Breast epithelium (tissue), 4 donors: ENCODE results near the gene GLB1L2. TPM values are rescaled to one million over a fixed set of nuclear protein-coding genes. Genes with fewer than 3 reads are reported as not detected.

Experiments
- DNase-seq, 2 donors: peaks; one replicate each; pipeline ENCODE4 v3.0.0-alpha.2; 2019; ENCODE audit warnings: low spot score in 2 of 2
- H3K27ac ChIP-seq, 2 donors: fragments of 200-600 bp; sonication (generic) in 1 of 2; one replicate each; pipeline ENCODE4 v1.5.1; 2016 to 2019; ENCODE audit warnings: mild to moderate bottlenecking in 1 of 2
- H3K27me3 ChIP-seq, 2 donors: fragments of 200-600 bp; sonication (generic) in 1 of 2; one replicate each; pipeline versions ENCODE4 v1.5.1 to v1.6.0; 2017 to 2019; ENCODE audit warnings: control low read depth in 1 of 2, mild to moderate bottlenecking in 1 of 2
- H3K36me3 ChIP-seq: fragments of 200-600 bp; one replicate; pipeline ENCODE4 v1.5.1; 2019
- H3K4me1 ChIP-seq, 2 donors: fragments of 200-600 bp; sonication (generic); one replicate each; pipeline ENCODE4 v1.5.1; 2016 to 2019; ENCODE audit warnings: control low read depth in 1 of 2
- H3K4me3 ChIP-seq, 3 donors: fragments of 200-600 bp; sonication (generic); 1 replicate in 2 of 3; 2 replicates in 1 of 3; pipeline ENCODE4 v1.5.1; 2016 to 2019; ENCODE audit warnings: mild to moderate bottlenecking in 3 of 3, moderate library complexity in 2 of 3
- H3K9me3 ChIP-seq, 2 donors: fragments of 200-600 bp; sonication (generic) in 1 of 2; one replicate each; pipeline ENCODE4 v1.5.1; 2016 to 2019; ENCODE audit warnings: control low read depth in 1 of 2
- POLR2A ChIP-seq: fragments of 450-650 bp; IDR thresholded peaks from one replicate; pipeline ENCODE4 v1.6.1; 2016; ENCODE audit warnings: antibody characterized with exemption, mild to moderate bottlenecking, moderate library complexity
- POLR2AphosphoS5 ChIP-seq, 3 donors: sonication (generic); formaldehyde crosslinking; IDR thresholded peaks; one replicate each; pipeline ENCODE4 v1.6.1; 2017; ENCODE audit warnings: antibody characterized with exemption in 3 of 3
- intact Hi-C: fragments of 100-400 bp; cut with DNase I; formaldehyde crosslinking; loops from one replicate; pipeline ENCODE4 v1.15.1; 2023; ENCODE audit warnings: low total_unique reads
- total RNA-seq, 3 donors: library from RNA; depleted of rRNA; stranded (reverse); fragments of >200 nt; gene quantifications; one replicate each; pipeline ENCODE4 v1.1.0, GENCODE V29; 2016
- TF ChIP-seq, protein P1 (sequence below), 3 donors: fragments of 450-650 bp; IDR thresholded peaks; one replicate each; pipeline ENCODE4 v1.5.1; 2016 to 2017; ENCODE audit warnings: antibody characterized with exemption in 3 of 3, mild to moderate bottlenecking in 3 of 3, moderate library complexity in 3 of 3

Gene GLB1L2
- total RNA-seq, 3 donors from 2014 or later, result 3.4 to 11.5 (median 6.6) TPM

DNA sequence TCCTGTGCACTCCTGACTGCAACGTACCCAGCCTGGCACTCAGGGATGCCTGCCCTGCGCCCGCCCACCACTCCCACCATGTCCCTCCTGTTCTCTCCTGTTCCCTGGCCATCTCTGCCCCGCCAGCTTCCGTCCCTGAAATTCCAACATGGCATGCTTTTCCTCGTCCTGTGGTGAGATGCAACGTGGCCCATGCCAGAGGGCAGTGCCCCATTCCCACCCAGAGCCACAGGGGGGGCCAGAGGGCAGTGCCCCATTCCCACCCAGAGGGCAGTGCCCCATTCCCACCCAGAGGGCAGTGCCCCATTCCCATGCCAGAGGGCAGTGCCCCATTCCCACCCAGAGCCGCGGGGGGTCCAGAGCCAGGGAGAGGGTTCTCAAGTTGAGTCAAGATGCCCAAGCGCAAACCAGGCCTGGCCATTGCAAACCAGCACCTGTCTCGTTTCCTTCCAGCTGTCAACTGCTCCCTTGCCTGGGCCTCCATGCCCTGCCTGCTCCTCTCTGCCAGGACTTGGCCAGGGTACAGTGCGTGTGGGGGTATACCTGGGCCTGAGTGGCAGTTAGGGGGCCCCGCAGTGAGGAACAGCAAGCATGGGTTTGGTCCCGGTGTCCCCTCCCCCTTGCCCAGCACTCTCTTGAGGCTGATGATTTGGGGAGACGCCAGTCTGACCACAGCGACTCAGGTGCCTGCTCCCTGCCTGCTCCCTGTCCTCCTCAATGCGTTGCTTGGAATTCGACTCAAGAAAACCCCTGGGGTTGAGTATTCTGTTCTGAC lies 65.7 kb downstream of the GLB1L2 start:
- TF ChIP-seq POLR2A (no peak), POLR2AphosphoS5 (IDR thresholded peaks at IDR 0.05) (no peak)
- TF ChIP-seq, protein P1, sequence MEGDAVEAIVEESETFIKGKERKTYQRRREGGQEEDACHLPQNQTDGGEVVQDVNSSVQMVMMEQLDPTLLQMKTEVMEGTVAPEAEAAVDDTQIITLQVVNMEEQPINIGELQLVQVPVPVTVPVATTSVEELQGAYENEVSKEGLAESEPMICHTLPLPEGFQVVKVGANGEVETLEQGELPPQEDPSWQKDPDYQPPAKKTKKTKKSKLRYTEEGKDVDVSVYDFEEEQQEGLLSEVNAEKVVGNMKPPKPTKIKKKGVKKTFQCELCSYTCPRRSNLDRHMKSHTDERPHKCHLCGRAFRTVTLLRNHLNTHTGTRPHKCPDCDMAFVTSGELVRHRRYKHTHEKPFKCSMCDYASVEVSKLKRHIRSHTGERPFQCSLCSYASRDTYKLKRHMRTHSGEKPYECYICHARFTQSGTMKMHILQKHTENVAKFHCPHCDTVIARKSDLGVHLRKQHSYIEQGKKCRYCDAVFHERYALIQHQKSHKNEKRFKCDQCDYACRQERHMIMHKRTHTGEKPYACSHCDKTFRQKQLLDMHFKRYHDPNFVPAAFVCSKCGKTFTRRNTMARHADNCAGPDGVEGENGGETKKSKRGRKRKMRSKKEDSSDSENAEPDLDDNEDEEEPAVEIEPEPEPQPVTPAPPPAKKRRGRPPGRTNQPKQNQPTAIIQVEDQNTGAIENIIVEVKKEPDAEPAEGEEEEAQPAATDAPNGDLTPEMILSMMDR (IDR thresholded peaks at IDR 0.05), result no peak
- intact Hi-C loops, result no loop called here
- no peaks in the 10 kb centered on the region for H3K36me3 ChIP-seq
- DNase-seq, result no peak
- no peak overlapping the region for H3K4me3 ChIP-seq
- peaks cover 0 to 13% of the 10 kb centered on the region in 2 donors for H3K27me3 ChIP-seq
- no peaks in the 10 kb centered on the region for H3K9me3 ChIP-seq
- H3K27ac ChIP-seq, result no peak overlapping the region
- H3K4me1 ChIP-seq, result no peaks in the 10 kb centered on the region

DNA sequence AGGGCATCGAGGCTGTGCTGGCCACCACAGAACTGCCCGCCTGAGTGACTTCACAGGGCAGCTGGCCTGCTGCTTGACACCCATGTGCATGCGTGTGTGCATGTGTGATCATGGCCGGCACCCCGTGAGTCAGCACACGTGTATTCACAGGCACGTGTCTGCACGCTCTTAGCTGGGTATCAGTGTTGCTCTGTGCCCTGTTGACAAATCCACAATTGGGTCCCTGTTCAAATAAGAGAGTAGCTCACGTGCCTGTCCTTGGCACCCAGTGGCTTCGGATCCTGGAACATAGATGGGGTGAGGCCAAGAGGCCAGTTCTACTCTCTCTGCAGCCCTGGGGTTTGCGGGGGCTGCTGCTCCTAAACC lies 66.3 kb downstream of the GLB1L2 start:
- TF ChIP-seq, protein P1 (IDR thresholded peaks at IDR 0.05), result no peak
- TF ChIP-seq POLR2AphosphoS5 (IDR thresholded peaks at IDR 0.05) (no peak), POLR2A (no peak)
- Histone ChIP-seq H3K36me3 (no peaks in the 10 kb centered on the region), H3K27me3 (peaks cover 0 to 13% of the 10 kb centered on the region in 2 donors), H3K4me3 (no peak overlapping the region), H3K4me1 (no peaks in the 10 kb centered on the region), H3K27ac (no peak overlapping the region), H3K9me3 (no peaks in the 10 kb centered on the region)
- intact Hi-C loops, result no loop called here
- DNase-seq, result no peak

DNA sequence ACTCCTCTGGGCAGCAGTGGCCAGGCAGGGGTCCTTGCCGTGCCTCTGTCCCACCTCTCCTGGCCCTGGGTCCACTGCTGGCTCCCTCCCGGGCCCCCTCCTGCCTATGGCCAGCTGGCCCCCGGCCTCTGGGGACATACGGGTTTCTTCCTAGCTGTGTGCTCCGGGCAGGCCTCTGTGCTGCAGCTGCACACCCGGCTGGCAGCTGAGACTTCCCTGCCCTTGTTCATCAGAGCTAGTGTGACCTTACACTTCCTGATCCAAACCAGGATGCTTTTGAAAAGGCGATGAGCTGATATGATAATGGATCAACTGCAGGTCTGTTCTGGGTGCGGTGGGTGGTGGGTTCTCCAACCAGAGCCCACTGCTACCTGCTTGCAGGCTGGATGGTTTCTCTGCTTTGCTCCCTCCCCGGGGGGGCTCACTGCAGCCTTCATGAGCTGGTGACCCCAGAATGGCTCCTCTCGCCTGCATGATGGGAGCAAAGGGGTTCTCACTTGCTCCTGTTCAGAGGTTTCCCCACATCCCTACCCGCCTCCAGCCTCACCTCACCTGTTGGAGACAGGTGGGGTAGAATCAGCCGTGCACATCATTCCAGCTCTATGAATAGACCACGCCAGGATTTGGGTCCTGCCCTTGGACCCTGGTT lies 67.0 kb downstream of the GLB1L2 start:
- Histone ChIP-seq H3K27ac (no peak overlapping the region), H3K36me3 (no peaks in the 10 kb centered on the region), H3K4me3 (no peak overlapping the region), H3K9me3 (no peaks in the 10 kb centered on the region), H3K4me1 (no peaks in the 10 kb centered on the region), H3K27me3 (peaks cover 0 to 13% of the 10 kb centered on the region in 2 donors)
- DNase-seq, result no peak
- intact Hi-C loops, result no loop called here
- TF ChIP-seq, protein P1 (IDR thresholded peaks at IDR 0.05), result no peak
- no peak for TF ChIP-seq POLR2A
- TF ChIP-seq POLR2AphosphoS5 (IDR thresholded peaks at IDR 0.05), result no peak

DNA sequence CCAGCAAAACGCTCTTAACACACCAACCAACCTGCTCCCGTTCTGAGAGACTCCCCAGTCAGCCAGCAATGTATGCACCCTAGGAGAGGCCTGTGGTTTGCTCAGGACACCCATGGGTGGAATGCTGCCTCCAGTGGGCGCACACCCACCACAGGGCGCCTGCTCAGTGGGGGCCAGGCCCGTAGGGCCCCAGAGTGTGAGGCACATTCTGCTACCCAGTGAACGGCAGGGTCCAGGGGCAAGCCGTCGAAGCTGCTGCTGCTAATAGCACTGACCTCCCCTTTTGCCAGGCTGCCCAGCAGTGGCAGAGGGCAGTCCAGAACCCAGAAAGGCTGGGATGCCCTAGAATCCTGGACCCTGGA lies 67.5 kb downstream of the GLB1L2 start:
- intact Hi-C loops, result no loop called here
- H3K4me1 ChIP-seq, result no peaks in the 10 kb centered on the region
- no peak overlapping the region for H3K4me3 ChIP-seq
- H3K27ac ChIP-seq, result no peak overlapping the region
- no peaks in the 10 kb centered on the region for H3K9me3 ChIP-seq
- TF ChIP-seq POLR2AphosphoS5 (IDR thresholded peaks at IDR 0.05) (no peak), POLR2A (no peak)
- TF ChIP-seq, protein P1 (IDR thresholded peaks at IDR 0.05), result no peak
- no peaks in the 10 kb centered on the region for H3K36me3 ChIP-seq
- peaks cover 0 to 13% of the 10 kb centered on the region in 2 donors for H3K27me3 ChIP-seq
- no peak for DNase-seq

DNA sequence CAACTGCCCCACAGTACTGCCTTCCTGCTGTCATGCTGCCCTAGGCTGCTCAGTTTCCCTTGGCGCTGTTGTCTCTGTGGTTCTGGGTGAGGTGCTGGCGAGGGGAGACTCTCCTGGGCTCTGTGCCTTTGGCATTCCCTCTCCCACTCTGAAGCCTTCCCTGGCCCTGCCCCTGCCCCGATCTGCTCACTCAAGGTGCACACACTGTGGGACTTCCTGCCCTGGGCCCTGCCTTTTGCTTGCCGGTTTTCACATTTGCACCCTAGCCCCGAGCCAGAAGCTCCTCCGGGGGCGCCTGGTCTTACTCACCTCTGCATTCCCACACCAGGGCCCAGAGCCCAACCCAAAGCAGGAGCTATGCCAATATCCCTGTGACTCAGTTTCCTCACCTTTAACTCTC lies 68.2 kb downstream of the GLB1L2 start:
- intact Hi-C loops, result no loop called here
- H3K4me3 ChIP-seq, result no peak overlapping the region
- no peaks in the 10 kb centered on the region for H3K9me3 ChIP-seq
- no peaks in the 10 kb centered on the region for H3K4me1 ChIP-seq
- no peak overlapping the region for H3K27ac ChIP-seq
- TF ChIP-seq POLR2AphosphoS5 (IDR thresholded peaks at IDR 0.05), result no peak
- TF ChIP-seq, protein P1 (IDR thresholded peaks at IDR 0.05), result no peak
- no peak for DNase-seq
- H3K36me3 ChIP-seq, result no peaks in the 10 kb centered on the region
- peaks cover 0 to 13% of the 10 kb centered on the region in 2 donors for H3K27me3 ChIP-seq
